HG03025 (cell line): Measurements from ENCODE around the gene PCDH7.

Experiments
- ATAC-seq: cut with Tn5 transposase; IDR thresholded peaks from one replicate; pipeline ENCODE4 v1.9.1; 2021; ENCODE audit warnings: mild to moderate bottlenecking, moderate library complexity; ENCODE audit not compliant: unreplicated experiment, low FRiP score

The PCDH7 gene

DNA sequence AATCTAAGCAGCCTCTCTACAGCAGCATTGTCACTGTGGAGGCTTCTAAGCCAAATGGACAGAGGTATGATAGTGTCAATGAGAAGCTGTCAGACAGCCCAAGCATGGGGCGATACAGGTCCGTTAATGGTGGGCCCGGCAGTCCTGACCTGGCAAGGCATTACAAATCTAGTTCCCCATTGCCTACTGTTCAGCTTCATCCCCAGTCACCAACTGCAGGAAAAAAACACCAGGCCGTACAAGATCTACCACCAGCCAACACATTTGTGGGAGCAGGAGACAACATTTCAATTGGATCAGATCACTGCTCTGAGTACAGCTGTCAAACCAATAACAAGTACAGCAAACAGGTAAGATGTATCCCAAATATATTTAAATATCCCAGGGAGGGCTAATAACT lies 4.1 kb downstream of the PCDH7 start:
- ATAC-seq, result no peak

DNA sequence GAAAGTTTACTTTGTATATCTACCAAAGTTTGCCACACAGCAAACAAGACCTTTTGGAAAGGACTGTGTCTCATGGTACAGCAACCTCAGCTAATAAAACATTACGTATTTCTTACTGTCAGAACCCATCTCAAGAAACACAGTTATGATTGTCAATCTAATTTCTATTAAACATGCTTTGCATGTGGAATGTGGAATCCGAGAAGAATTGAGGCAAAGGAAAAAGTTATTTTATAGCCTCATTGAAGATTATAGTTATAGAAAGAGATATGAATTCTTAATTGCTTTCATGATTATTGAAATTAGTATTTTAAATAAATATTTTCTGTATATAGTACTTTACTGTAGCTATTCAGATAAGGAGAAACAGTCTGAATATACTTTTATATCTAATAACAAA lies 5.4 kb downstream of the PCDH7 start:
- ATAC-seq, result no peak

DNA sequence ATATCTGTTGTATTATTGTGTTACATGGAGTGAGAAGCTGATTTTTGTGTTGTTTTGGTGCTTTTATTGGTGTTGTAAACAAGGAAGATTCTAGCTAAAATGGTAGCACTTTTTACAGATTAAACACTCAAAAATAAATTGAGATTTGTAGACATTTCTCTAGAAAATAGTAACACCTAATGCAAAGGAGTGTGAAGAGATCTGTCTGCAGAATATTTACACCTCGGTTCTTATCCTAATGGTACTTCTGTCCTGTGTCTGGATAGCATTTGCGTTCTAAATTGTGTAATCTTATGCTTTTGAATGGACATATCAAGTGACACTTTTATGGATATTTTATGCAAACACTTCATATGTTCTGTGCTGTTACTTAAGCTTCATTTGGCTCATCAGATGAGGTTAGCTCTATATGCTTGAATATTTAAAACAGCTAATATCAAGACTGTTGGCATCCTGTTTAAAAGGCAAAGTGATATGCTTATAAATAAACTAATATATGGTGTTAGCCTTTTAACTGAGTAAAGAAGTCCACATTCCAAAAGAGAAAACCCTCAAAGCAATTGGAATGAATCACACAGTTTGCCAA lies 6.0 kb downstream of the PCDH7 start:
- ATAC-seq, result no peak

DNA sequence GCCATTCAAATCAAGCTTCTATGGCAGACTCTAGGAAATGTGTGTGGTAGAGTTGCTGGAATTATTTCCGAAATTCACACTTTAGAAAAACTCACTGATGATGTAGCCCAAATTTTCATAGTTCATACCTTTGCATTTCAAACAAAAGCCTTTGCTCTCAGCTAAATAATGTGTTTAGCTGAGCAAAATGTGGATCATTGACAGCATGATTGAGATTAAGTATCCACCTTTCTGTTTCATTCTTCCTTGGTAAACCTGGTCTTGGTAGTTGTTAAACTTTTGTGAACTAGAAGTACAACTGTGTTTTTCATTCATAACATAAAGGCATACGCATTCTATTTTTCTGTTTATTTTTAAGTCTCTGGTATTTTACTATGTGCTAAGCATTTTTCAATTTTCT lies 7.2 kb downstream of the PCDH7 start:
- no peak for ATAC-seq

DNA sequence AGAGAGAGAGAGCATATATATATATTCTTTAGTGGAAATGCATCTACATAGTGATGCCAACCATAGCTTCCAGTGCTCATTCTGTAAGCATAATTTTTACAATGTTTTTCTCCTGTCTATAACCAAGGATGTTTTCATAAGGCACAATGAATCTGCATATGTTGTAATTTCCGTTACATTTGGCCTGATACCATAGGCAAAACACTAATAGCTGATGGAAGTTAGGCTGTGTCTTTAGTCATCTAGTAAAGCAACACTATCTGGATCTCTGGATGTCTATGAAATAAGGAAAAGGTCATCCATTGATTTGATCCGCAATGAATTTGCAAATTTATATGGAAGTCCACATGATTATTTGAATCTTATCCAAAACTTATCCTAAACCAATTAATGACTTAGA lies 8.1 kb downstream of the PCDH7 start:
- ATAC-seq, result no peak

DNA sequence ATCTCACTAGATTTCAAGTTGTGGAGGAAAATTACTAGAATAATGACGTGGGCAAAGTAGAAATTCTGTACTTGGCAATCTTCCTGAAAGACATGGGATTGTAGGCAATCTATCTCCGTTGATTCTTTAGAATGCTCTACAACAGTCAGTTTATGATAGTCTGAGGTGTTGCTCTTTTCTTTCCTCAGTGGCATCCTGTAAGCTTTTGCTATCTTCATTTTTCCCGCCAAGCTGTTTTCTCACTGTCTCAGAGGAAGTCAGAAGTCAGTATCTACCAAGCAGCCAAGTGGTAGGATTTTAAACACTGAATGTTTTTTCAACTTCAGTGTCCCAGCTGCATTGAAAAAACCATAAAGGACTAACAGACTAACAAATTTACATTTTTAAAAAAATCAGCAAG lies 23.7 kb downstream of the PCDH7 start:
- ATAC-seq, result no peak

DNA sequence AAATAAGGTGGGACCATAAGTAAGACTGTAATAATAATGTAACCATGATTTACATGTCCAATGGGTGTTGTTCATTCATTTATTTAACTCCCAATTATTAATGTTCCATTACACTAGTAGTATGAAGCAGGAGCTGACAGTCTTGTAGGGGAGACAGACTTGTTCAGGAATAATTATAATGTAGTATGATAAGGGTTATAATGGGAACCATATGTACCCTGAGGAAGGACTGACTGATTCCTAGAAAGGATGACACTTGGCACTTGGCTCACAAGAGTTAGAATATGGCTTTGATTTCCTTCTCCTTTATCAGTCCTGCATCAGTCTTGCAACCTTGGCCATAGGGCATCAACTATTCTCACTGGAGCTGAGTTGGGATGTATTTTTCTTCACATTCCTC lies 24.2 kb downstream of the PCDH7 start:
- ATAC-seq, result no peak

DNA sequence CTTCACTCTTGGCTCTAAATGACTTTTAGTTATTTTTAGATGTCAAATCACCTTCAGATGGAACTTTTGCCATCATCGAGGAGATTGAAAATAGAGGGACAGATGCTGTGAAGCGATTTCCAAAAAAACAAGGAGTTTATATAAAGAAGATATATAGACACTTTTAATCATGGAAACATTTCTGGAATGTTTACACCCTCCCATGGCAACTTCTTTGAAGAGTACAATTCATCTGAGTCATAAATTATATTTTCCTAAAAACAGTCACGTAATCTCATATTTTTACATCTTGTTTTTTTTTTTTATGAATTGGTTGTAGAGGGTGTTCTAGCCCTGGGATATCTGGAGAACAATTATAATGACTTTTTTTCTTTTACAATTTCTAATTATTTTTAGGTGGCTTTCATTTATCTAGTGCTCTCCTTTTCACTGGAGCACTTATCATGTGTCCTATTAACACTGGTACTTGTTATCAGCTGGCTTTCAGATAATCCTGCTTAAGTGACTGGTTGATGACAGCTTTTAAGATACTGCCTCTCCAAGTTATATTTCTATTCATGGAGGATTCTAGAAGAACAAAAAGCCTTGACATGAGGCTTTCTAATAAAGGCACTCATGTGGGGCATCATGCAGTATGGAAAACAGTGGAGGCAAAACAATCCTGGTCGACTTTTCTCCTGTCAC lies 24.9 kb downstream of the PCDH7 start:
- ATAC-seq, result no peak

DNA sequence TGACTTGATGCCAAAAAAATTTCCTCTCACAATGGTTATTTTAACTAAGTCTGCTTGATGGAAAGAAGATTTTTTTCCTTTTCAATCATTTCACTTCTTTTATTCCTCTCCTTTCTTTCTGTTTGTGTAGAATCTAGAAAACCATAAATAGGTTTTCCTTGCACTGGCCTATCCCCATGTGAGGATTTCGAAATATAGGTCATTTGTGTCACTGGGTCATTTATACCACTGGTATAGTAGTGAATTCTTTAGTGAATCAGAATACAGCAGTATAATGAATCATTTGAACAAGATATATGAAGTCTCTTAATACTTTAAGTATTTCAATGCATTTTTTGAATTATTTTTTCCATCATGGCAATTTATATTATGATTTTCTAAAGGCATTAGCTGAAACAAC lies 26.6 kb downstream of the PCDH7 start:
- no peak for ATAC-seq

DNA sequence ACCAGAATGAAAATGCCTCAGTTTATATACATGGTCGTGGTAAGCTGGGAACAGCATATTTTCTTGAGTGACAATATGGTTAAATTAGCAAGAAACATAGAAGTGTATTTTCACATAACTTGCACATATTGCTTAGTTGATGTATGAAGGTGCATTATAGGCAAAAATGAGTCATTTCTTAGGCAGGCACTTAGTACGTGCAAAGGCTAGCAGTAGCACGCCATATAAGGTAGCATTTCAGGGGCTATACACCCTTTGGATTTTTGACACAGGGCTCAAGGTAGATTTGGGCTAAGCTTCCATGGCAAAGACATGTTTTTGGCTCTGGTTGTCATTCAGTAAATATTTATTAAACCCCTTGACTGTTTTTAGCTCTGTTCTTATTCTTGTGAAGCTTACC lies 33.1 kb downstream of the PCDH7 start:
- no peak for ATAC-seq

DNA sequence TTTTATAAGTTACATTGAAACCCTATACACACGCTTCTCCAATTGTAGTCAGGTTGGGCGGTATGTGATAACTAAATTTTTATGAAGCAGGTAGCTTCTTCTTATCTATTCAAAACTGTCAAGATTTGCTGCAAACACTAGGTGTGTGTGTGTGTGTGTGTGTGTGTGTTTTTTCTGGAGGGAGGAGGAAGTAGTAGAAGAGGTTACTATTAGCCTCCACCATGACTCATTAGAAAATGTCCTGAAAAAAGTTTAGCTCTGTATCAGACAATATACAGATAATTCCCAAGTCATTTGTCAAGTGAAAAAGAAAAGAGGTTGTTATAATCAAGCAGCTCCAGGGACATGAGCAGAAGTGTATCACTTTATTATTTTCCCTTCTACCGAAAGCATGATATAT lies 33.9 kb downstream of the PCDH7 start:
- ATAC-seq, result no peak

DNA sequence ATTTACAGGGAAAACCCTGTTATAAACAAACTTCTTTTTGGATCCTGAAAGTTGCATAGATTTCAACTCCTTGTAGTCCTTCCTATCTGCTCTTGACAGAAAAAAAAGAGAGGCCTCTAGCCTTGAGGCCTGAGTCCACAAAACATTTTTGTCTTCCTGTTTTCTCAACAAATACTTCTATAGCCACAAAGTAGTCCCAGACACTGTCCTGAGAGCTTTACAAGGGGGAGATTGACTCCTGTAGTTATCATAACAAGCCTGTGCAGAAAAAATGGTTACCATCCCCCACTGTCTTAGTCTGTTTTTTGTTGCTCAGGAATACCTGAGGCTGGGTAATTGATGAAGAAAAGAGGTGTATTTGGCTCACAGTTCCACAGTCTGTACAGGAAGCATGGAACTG lies 35.2 kb downstream of the PCDH7 start:
- no peak for ATAC-seq

DNA sequence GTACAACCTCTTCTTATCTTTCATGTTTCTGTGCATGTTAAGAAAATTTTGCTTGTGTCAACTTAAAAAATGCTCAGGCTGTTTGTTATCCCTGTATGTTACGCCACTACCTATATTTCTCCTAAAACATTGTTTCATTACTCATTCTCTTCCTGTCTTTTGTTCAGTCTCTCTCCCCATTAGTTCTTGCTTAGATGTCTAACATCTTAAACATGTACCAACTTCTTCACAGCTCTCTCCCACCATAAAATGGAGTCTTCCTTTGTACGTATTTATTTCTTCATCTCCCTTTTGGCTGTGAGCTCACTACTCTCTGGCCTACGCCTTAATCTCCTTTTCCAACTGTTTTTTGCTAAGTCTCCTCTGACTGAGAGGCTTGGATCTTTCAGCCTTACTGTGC lies 36.4 kb downstream of the PCDH7 start:
- ATAC-seq, result no peak

DNA sequence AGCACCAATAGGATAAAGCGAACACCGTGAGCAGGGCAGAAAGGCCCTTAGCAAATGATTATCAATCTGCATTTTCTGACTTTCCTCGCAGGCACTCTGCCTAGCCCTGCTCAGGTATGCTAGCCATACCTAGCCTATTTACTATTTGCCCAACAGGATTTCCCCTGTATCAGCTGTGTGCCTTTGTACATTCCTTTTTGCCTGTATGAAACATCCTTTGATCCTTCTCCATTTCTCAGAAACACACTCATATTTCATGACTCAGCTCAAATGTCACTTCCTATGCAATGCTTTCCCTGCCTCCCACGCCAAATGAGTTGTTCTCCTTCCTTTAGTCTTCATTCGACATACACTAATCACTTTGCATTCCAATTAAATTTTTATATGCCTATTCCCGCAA lies 37.2 kb downstream of the PCDH7 start:
- ATAC-seq, result no peak

DNA sequence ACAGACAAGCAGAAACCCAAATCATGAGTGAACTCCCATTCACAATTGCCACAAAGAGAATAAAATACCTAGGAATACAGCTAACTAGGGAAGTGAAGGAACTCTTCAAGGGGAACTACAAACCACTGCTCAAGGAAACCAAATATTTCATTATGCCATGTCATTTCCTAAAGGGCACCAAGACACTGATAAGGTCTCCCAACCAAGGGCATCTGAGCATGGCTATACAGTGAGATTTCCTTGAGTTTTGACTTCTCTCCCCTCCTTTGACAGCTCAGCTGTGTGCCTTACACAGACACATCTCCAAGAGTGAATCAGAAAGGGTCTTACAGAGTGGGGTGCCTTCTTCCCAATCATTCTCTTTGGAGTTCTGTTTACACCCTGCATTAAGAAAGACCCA lies 40.4 kb downstream of the PCDH7 start:
- no peak for ATAC-seq

DNA sequence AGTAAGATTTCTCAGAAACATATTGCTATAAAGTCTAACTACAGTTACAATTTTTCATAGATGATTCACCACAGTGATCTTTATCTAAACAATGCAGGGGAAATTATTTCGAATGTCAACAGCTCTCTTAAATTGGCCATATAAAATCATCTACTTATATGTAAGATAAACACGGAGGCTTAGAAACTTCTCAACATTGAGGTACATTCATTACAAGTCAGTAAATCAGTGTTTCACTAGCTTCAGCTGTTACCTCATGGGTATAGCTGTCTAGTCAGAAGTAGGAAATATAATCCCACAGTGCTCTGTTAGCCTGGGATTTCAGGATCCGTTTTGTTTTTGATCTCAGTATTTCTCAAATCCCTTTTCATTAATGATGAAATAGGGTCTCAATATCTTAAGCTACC lies 43.2 kb downstream of the PCDH7 start:
- no peak for ATAC-seq

DNA sequence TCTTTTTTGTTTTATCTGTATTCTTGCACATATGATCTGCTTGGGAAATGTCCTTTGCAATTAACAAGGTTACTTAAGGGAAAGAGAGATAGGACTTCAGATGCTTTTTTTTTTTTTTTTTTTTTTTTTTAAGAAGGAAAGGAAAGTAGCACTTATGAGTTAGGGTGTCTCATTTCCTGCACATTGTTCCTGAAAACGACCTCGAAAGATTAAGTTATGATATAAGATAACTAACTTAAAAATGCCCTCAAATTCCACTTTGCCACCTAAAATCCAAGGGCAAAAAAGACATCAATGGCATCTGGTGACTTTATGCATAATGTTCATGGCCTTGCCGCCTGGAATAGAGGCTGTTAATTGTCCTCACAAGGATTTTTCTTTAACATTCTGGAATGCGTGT lies 44.9 kb downstream of the PCDH7 start:
- no peak for ATAC-seq

DNA sequence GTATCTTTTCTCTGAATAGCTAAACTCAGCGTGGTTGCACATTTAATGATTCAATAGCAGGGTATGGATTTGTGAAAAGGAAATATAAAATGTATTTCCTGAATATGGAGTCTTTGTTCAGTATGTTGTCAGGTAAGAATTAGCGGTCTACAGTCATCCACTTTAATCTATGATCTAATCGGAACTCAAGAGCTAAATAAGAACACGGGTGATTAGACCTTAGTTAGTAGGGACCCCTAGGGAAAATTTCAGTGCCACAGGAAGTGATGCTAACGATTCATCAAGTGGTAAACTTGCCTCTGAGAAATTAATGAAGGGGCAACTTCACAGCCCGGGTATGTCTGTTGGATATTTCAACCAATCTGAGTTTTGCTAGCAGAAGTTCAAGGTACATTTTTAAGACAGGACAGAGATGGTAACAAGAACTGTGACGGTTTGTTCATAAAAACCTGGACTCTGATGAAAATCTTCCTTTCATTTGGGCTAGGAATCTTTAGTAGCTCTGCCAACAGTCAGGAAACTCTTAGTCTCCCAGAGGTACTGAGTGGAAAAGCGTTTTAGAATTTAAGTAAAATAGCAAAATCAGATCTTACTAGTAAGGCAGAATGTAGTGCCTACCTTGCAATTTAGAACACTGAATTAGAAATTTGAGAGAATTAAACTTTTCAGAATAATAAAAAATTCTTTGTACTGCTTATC lies 47.1 kb downstream of the PCDH7 start:
- ATAC-seq, result no peak

DNA sequence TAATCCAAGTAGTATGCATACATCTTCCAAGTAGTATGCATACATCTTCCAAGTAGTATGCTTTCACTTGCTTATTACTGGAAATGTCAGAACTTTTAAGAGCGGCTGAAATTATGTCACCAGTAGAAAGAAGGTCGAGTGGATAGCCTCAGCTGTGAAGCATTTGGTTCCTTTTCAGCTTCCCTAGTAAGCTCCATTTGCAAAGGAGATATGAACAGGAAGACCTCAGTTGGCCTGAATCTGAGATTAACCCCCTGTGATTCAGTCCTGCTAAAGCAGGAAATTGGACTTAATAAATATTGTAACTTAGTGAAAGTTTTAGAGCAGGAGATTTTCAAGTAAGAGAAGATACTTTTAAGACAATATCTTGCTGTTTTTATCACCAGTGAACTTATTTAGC lies 48.1 kb downstream of the PCDH7 start:
- ATAC-seq, result no peak

DNA sequence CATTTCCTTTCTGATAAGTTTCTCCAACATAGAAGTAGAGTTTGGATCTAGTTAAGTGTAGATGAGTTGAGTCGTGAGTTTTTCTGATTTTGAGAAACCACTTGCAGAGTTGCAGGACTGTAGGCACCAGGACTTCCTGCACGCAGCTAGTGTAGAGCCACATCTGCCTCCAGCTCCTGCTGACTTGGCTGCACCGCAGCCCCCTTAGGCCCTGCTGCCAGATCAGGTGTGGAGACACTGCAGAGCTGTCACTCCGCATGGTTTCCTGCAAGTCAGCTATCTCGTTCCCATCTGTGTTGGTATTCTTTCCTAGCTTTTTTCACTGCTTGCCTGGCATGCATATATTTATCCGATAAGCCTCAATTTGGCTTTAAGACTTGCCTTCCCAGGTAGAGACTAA lies 48.9 kb downstream of the PCDH7 start:
- no peak for ATAC-seq

DNA sequence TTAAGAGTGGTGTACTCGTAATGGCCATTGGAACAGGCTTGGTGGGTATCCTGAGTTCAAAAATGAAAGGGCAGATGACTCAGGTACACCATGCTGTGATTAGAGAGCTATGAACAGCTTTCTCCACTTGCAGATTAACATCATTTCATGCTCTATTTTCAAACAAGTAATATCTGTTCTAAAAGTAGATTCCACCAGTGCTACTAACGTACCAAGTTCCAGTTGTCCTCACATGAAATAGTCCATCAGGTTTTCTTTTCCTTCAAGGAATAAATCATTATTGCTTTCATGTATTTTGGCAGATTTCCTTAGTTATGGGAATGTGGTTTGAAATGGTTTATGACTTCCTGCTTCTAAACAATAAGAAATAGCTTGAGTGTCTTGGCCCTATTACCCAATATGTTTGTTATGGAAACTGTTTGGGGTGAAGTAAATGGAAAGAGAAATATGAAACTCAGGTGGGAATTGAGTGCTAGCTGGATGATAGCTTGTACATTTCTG lies 49.9 kb downstream of the PCDH7 start:
- ATAC-seq, result no peak

DNA sequence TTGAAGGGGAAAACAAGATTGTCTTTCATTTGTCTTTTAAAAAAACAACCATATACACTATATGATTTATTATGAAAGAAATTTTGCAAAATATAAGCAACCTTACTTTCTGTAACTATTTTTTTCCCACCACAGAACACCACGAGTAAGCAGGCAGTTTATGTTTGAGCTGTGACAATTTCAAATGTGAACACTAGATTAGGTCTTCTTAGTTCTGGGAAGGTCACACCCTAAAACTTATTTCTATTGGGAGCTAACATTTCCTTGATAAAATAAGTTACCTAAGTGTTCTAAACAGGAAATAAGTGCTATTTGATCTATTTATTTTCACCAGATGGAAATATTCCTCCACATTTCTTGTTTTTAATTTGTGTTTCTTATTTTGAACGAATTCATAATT lies 50.6 kb downstream of the PCDH7 start:
- no peak for ATAC-seq
